B cell (primary cell): Measurements from ENCODE around the gene EMB. TPM values are rescaled to one million over a fixed set of nuclear protein-coding genes. Genes with fewer than 3 reads are reported as not detected.
"Not testable (repeated sequence)": the region's sequence is repeated elsewhere in the genome, so short reads cannot be mapped to it uniquely, and the experiment has no call there.

ENCODE experiments used
- ATAC-seq: fragments of 200-7000 bp; cut with Tn5 transposase; one replicate; pipeline ENCODE4 v1.10.0; 2021; ENCODE audit warnings: low read depth, mild to moderate bottlenecking, moderate number of reproducible peaks, moderate library complexity
- CTCF ChIA-PET: fragments of 350-600 bp; sonication (Branson Sonifier 250); formaldehyde crosslinking; loops from one replicate; lab custom pipeline; 2021; ENCODE audit warnings: antibody characterized with exemption, inconsistent platforms; lab: Charles Lee
- POLR2A ChIA-PET: fragments of 350-600 bp; sonication (Branson Sonifier 250); formaldehyde crosslinking; loops from one replicate; lab custom pipeline; 2021; ENCODE audit warnings: antibody characterized with exemption; lab: Charles Lee
- DNase-seq: peaks from one replicate; pipeline ENCODE4 v3.0.0; 2013
- H2AFZ ChIP-seq: 2 replicates; pipeline ENCODE4 v1.6.1; 2012; ENCODE audit warnings: mild to moderate bottlenecking, low read depth, low read length; ENCODE audit not compliant: insufficient read depth, poor library complexity, severe bottlenecking
- H3K27ac ChIP-seq, 2 donors: 1 replicate in 1 of 2; 2 replicates in 1 of 2; pipeline ENCODE4 v1.5.1; 2012 to 2013; ENCODE audit warnings: low read length in 2 of 2, mild to moderate bottlenecking in 2 of 2, moderate library complexity in 1 of 2
- H3K27me3 ChIP-seq, 4 experiments: fragments of 200-600 bp in 1 of 4; sonication (generic) in 1 of 4; replicated peaks in 1 of 4; 1 replicate in 2 of 4; 2 replicates in 2 of 4; pipeline versions ENCODE4 v1.6.1 to v1.7.0; 2013 to 2016; ENCODE audit warnings: low read length in 3 of 4, mild to moderate bottlenecking in 2 of 4, mixed read lengths in 1 of 4, moderate library complexity in 1 of 4; ENCODE audit not compliant: insufficient read depth in 4 of 4, control insufficient read depth in 3 of 4; ENCODE audit errors: control extremely low read depth in 1 of 4
- H3K36me3 ChIP-seq, 2 experiments: replicated peaks in 1 of 2; 1 replicate in 1 of 2; 2 replicates in 1 of 2; pipeline versions ENCODE4 v1.6.1 to v1.7.1; 2013; ENCODE audit warnings: low read length in 1 of 2; ENCODE audit not compliant: insufficient read depth in 2 of 2, control insufficient read depth in 1 of 2; ENCODE audit errors: control extremely low read depth in 1 of 2, extremely low read depth in 1 of 2
- H3K4me1 ChIP-seq, 2 donors: fragments of 200-600 bp in 1 of 2; sonication (generic) in 1 of 2; 1 replicate in 1 of 2; 2 replicates in 1 of 2; pipeline versions ENCODE4 v1.5.1 to v1.6.1; 2013 to 2017; ENCODE audit warnings: low read length in 2 of 2; ENCODE audit not compliant: control insufficient read depth in 2 of 2, insufficient read depth in 2 of 2
- H3K4me2 ChIP-seq: replicated peaks from 2 replicates; pipeline ENCODE3; 2012; ENCODE audit warnings: mild to moderate bottlenecking, low read depth, low read length; ENCODE audit not compliant: poor library complexity, severe bottlenecking
- H3K4me3 ChIP-seq, 5 experiments: fragments of 200-600 bp in 1 of 5; sonication (generic) in 1 of 5; 1 replicate in 3 of 5; 2 replicates in 2 of 5; pipeline versions ENCODE4 v1.5.1 to v1.7.0; 2011 to 2016; ENCODE audit warnings: low read length in 4 of 5, mild to moderate bottlenecking in 4 of 5, low read depth in 2 of 5, control low read depth in 1 of 5, moderate library complexity in 1 of 5; ENCODE audit not compliant: insufficient read depth in 1 of 5; ENCODE audit errors: control extremely low read depth in 1 of 5, extremely low read depth in 1 of 5
- H3K79me2 ChIP-seq: fragments of 200-600 bp; sonication (generic); one replicate; pipeline ENCODE4 v1.6.0; 2016; ENCODE audit warnings: low read length; ENCODE audit not compliant: control insufficient read depth, insufficient read depth
- H3K9ac ChIP-seq: fragments of 200-600 bp; sonication (generic); 2 replicates; pipeline ENCODE4 v1.6.1; 2017; ENCODE audit warnings: mild to moderate bottlenecking, low read length, moderate library complexity
- H3K9me3 ChIP-seq, 3 donors: one replicate each; pipeline versions ENCODE4 v1.6.1 to v1.7.1; 2013; ENCODE audit warnings: low read length in 2 of 3; ENCODE audit not compliant: control insufficient read depth in 2 of 3, insufficient read depth in 1 of 3; ENCODE audit errors: control extremely low read depth in 1 of 3
- H4K20me1 ChIP-seq: 2 replicates; pipeline ENCODE4 v1.6.0; 2012; ENCODE audit warnings: mild to moderate bottlenecking, low read length; ENCODE audit not compliant: insufficient read depth, control insufficient read depth, poor library complexity, severe bottlenecking
- H3K27ac Mint-ChIP-seq: one replicate; pipeline ENCODE4 v1.8.0; 2021; ENCODE audit warnings: mixed read lengths
- H3K27me3 Mint-ChIP-seq: one replicate; pipeline ENCODE4 v1.8.0; 2021; ENCODE audit warnings: mixed read lengths
- H3K4me1 Mint-ChIP-seq: one replicate; pipeline ENCODE4 v1.8.0; 2021; ENCODE audit warnings: mixed read lengths
- H3K4me3 Mint-ChIP-seq: one replicate; pipeline ENCODE4 v1.8.0; 2021; ENCODE audit warnings: mixed read lengths
- H3K9me3 Mint-ChIP-seq: one replicate; pipeline ENCODE4 v1.8.0; 2022; ENCODE audit warnings: mixed read lengths; ENCODE audit not compliant: insufficient read depth
- CTCF ChIP-seq: fragments of 200-600 bp; IDR thresholded peaks from one replicate; pipeline ENCODE4 v1.8.0; 2022; ENCODE audit warnings: antibody characterized with exemption, mild to moderate bottlenecking
- EZH2 ChIP-seq: IDR thresholded peaks from 2 replicates; pipeline ENCODE4 v1.6.1; 2012; ENCODE audit warnings: borderline replicate concordance, low read depth, mild to moderate bottlenecking, moderate library complexity, low read length; ENCODE audit not compliant: insufficient read depth, poor library complexity, severe bottlenecking
- WGBS: methylation state at CpG from one replicate; pipeline ENCODE4 v1.1.5; 2013; ENCODE audit warnings: missing lambda C conversion rate; ENCODE audit not compliant: insufficient coverage; 5-methylcytosine and 5-hydroxymethylcytosine counted together
- intact Hi-C: fragments of 100-400 bp; cut with micrococcal nuclease; formaldehyde crosslinking; loops from one replicate; pipeline ENCODE4 v1.10.0; 2022
- polyA plus RNA-seq: library from polyadenylated mRNA; depleted of rRNA; stranded (reverse); fragments of >200 nt; gene quantifications from 2 replicates; pipeline ENCODE4 v1.2.3, GENCODE V29; 2012
- total RNA-seq, 2 donors: library from RNA; stranded (reverse); fragments of 120-200 nt in 1 of 2; gene quantifications; 1 replicate in 1 of 2; 2 replicates in 1 of 2; pipeline versions ENCODE4 v1.2.3 to v1.2.4, GENCODE V29; 2013 to 2022

Gene EMB
- total and polyA plus RNA-seq, 2 donors (not counting 1 experiment from before 2014, with no cell fraction given) = 40.7 to 95.7 TPM

DNA sequence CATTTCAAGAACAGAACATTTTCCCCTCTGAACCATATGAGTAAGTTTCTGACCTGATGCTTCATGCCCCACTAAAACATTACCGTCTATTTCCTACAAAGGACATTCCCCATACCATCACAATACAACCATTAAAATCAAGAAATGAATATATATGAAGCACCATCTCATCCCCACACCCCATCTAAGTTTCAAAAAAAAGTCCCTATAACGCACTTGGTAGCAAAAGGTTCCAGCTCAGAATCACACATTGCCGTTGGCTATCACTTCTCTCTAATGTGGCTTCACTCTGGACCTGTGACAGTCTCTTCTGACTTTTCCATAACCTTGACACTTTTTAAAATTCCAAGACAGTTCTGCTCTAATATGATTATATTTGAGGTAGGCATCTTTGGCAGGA is 5.9 kb downstream of the EMB start:
- WGBS = 48% methylated on average over 2 of the region's 3 CpGs
- H3K9ac ChIP-seq = no peak overlapping the region
- ChIA-PET POLR2A (no interaction called here), CTCF (no interaction called here)
- H3K4me1 ChIP-seq = peaks cover 33 to 41% of the 10 kb centered on the region in 2 donors
- peak overlapping the region in 1 of 2 donors; percentile 27 for H3K27ac ChIP-seq
- DNase-seq (no peak), ATAC-seq (no peak)
- H4K20me1 ChIP-seq = no peaks in the 10 kb centered on the region
- H2AFZ ChIP-seq = no peak overlapping the region
- peak overlapping the region; percentile 46 for H3K4me3 Mint-ChIP-seq
- no peaks in the 10 kb centered on the region for H3K27me3 Mint-ChIP-seq
- H3K36me3 ChIP-seq = peaks cover 2% of the 10 kb centered on the region in 2 experiments
- no peak for TF ChIP-seq CTCF
- no peak for TF ChIP-seq EZH2
- intact Hi-C loops = no loop called here
- no peak overlapping the region for H3K4me3 ChIP-seq
- H3K27me3 ChIP-seq = no peaks in the 10 kb centered on the region
- H3K27ac Mint-ChIP-seq = peak overlapping the region; percentile 64
- H3K79me2 ChIP-seq = peaks cover 83% of the 10 kb centered on the region
- no peaks in the 10 kb centered on the region for H3K9me3 ChIP-seq
- H3K9me3 Mint-ChIP-seq = no peaks in the 10 kb centered on the region
- peaks cover 73% of the 10 kb centered on the region for H3K4me1 Mint-ChIP-seq
- no peak overlapping the region for H3K4me2 ChIP-seq

GRCh38 chr5:50431133-50431904 is 9.8 kb downstream of the EMB start:
- intact Hi-C loops, ATAC-seq: not testable (repeated sequence)

GRCh38 chr5:50423100-50423799 is 17.8 kb downstream of the EMB start:
- peaks cover 48% of the 10 kb centered on the region for H3K4me1 Mint-ChIP-seq
- intact Hi-C loops = not testable (repeated sequence)

More at GRCh38 chr5:50431133-50431904, 9.8 kb downstream of the EMB start:
- H4K20me1 ChIP-seq, H3K4me3 ChIP-seq, POLR2A ChIA-PET, H3K27me3 Mint-ChIP-seq, H3K9me3 ChIP-seq, H2AFZ ChIP-seq, DNase-seq, H3K9me3 Mint-ChIP-seq, H3K27me3 ChIP-seq, H3K9ac ChIP-seq: not testable (repeated sequence)
- peaks cover 73% of the 10 kb centered on the region for H3K4me1 Mint-ChIP-seq
- CTCF ChIA-PET = interaction anchor here (1.6 to 2.3 kb wide), 2 partner anchors 9 to 14 kb away, joined by 6 to 10 read pairs; partner anchors contain the start of gene EMB
- peaks cover 32 to 53% of the 10 kb centered on the region in 2 donors for H3K4me1 ChIP-seq
- WGBS = 8% methylated on average over 2 of the region's 3 CpGs
- peak overlapping the region; percentile 65 for H3K27ac Mint-ChIP-seq
- H3K27ac ChIP-seq = peak overlapping the region in 1 of 2 donors; percentile 98
- peaks cover 3 to 10% of the 10 kb centered on the region in 2 experiments for H3K36me3 ChIP-seq
- peak overlapping the region; percentile 4 for H3K4me2 ChIP-seq
- H3K4me3 Mint-ChIP-seq = peak overlapping the region; percentile 34
- H3K79me2 ChIP-seq = peaks cover 76% of the 10 kb centered on the region

More at GRCh38 chr5:50423100-50423799, 17.8 kb downstream of the EMB start:
- POLR2A ChIA-PET, H3K27me3 ChIP-seq, H4K20me1 ChIP-seq, DNase-seq, H3K9me3 Mint-ChIP-seq, H3K27me3 Mint-ChIP-seq, ATAC-seq, H3K4me3 Mint-ChIP-seq, H3K9me3 ChIP-seq, H3K4me2 ChIP-seq, H3K4me3 ChIP-seq, H3K9ac ChIP-seq, H2AFZ ChIP-seq: not testable (repeated sequence)
- Histone ChIP-seq H3K79me2 (peaks cover 73% of the 10 kb centered on the region), H3K4me1 (peaks cover 4 to 18% of the 10 kb centered on the region in 2 donors), H3K36me3 (peaks cover 6 to 29% of the 10 kb centered on the region in 2 experiments), H3K27ac (peak overlapping the region in 1 of 2 donors; percentile 28)
- peak overlapping the region; percentile 50 for H3K27ac Mint-ChIP-seq
- CTCF ChIA-PET = interaction anchor here (1.3 kb wide), 1 partner anchor 329 kb away, joined by 5 read pairs; no protein-coding TSS in a partner anchor
- WGBS = no CpG with 5 or more reads among the region's 3 CpGs
